OCI-LY3 (cell line): ENCODE measurements around the gene EPC1.

ENCODE experiments used
- H2AFZ ChIP-seq: fragments of 200-600, 300-600 bp; shearing (Covaris generic); 2 replicates; pipeline ENCODE4 v1.6.0; 2014; ENCODE audit warnings: antibody characterized with exemption, low read depth, low read length
- H3K27ac ChIP-seq: fragments of 200-600, 300-600 bp; sonication (generic); 2 replicates; pipeline ENCODE4 v1.5.1; 2014; ENCODE audit warnings: mild to moderate bottlenecking, low read length, moderate library complexity, mixed read lengths
- H3K27me3 ChIP-seq: fragments of 200-600, 300-600 bp; sonication (generic); 2 replicates; pipeline ENCODE4 v1.6.1; 2014; ENCODE audit warnings: low read depth, low read length, mixed read lengths
- H3K36me3 ChIP-seq: fragments of 200-600, 300-600 bp; sonication (generic); replicated peaks from 2 replicates; pipeline ENCODE3; 2014; ENCODE audit warnings: low read depth, low read length, mixed read lengths
- H3K4me1 ChIP-seq: fragments of 300-600, 200-600 bp; sonication (generic); 2 replicates; pipeline ENCODE4 v1.6.1; 2014; ENCODE audit warnings: low read length, mixed read lengths
- H3K4me2 ChIP-seq: fragments of 200-600, 300-600 bp; sonication (generic); 2 replicates; pipeline ENCODE4 v1.6.1; 2014; ENCODE audit warnings: low read length, mixed read lengths
- H3K4me3 ChIP-seq: fragments of 300-600, 200-600 bp; sonication (generic); 2 replicates; pipeline ENCODE4 v1.5.1; 2014; ENCODE audit warnings: antibody characterized with exemption, mild to moderate bottlenecking, low read length, moderate library complexity
- H3K79me2 ChIP-seq: fragments of 300-600, 200-600 bp; shearing (Covaris generic); 2 replicates; pipeline ENCODE4 v1.6.1; 2014; ENCODE audit warnings: mild to moderate bottlenecking, low read length, mixed read lengths
- H3K9ac ChIP-seq: fragments of 300-600, 200-600 bp; shearing (Covaris generic); 2 replicates; pipeline ENCODE4 v1.6.0; 2014; ENCODE audit warnings: mild to moderate bottlenecking, low read length, moderate library complexity
- H3K9me3 ChIP-seq: fragments of 200-600, 300-600 bp; shearing (Covaris generic); 2 replicates; pipeline ENCODE4 v1.6.1; 2014; ENCODE audit warnings: low read length, mixed read lengths; ENCODE audit not compliant: insufficient read depth
- H4K20me1 ChIP-seq: fragments of 200-600, 300-600 bp; sonication (generic); 2 replicates; pipeline ENCODE4 v1.6.1; 2016; ENCODE audit warnings: low read length, mixed read lengths; ENCODE audit not compliant: insufficient read depth
- EZH2phosphoT487 ChIP-seq: fragments of 200-600 bp; shearing (Covaris generic); IDR thresholded peaks from 2 replicates; pipeline ENCODE4 v1.6.1; 2018; ENCODE audit warnings: antibody characterized with exemption, mixed run types, low read depth
- TF ChIP-seq, protein P1 (sequence below): fragments of 200-600, 300-600 bp; sonication (generic); IDR thresholded peaks from 2 replicates; pipeline ENCODE4 v1.5.1; 2014; ENCODE audit warnings: antibody characterized with exemption, low read length, low read depth

Gene EPC1

DNA sequence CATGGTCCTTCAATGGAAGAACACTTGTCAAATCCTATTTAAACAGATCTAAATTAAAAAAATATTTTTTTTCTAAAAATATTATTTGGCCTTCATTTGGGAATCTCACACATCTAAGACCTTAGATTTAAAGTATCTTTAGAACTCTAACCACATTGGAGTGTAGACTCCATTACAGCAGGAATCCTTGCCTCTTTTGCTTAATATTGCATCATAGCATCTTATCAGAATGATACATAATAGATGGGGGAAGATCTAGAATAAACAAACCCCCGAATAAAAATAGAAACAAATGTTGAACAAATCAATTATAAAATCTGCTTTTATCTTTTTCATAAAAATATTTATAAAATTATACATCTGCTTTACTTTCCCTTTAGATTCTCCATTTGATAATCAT is 27.6 kb upstream of the EPC1 start:
- no peak overlapping the region for H3K4me2 ChIP-seq
- no peak for TF ChIP-seq EZH2phosphoT487
- TF ChIP-seq, protein P1, sequence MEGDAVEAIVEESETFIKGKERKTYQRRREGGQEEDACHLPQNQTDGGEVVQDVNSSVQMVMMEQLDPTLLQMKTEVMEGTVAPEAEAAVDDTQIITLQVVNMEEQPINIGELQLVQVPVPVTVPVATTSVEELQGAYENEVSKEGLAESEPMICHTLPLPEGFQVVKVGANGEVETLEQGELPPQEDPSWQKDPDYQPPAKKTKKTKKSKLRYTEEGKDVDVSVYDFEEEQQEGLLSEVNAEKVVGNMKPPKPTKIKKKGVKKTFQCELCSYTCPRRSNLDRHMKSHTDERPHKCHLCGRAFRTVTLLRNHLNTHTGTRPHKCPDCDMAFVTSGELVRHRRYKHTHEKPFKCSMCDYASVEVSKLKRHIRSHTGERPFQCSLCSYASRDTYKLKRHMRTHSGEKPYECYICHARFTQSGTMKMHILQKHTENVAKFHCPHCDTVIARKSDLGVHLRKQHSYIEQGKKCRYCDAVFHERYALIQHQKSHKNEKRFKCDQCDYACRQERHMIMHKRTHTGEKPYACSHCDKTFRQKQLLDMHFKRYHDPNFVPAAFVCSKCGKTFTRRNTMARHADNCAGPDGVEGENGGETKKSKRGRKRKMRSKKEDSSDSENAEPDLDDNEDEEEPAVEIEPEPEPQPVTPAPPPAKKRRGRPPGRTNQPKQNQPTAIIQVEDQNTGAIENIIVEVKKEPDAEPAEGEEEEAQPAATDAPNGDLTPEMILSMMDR: no peak
- H4K20me1 ChIP-seq: no peaks in the 10 kb centered on the region; the same call in 1 of the 2 replicates
- peaks cover 21% of the 10 kb centered on the region for H3K4me1 ChIP-seq
- no peak overlapping the region for H3K4me3 ChIP-seq
- H2AFZ ChIP-seq: no peak overlapping the region
- peaks cover 3% of the 10 kb centered on the region for H3K36me3 ChIP-seq
- H3K9ac ChIP-seq: no peak overlapping the region
- H3K9me3 ChIP-seq: no peaks in the 10 kb centered on the region
- no peaks in the 10 kb centered on the region for H3K27me3 ChIP-seq
- H3K79me2 ChIP-seq: peaks cover 10% of the 10 kb centered on the region; the same call in 1 of the 2 replicates
- H3K27ac ChIP-seq: no peak overlapping the region

DNA sequence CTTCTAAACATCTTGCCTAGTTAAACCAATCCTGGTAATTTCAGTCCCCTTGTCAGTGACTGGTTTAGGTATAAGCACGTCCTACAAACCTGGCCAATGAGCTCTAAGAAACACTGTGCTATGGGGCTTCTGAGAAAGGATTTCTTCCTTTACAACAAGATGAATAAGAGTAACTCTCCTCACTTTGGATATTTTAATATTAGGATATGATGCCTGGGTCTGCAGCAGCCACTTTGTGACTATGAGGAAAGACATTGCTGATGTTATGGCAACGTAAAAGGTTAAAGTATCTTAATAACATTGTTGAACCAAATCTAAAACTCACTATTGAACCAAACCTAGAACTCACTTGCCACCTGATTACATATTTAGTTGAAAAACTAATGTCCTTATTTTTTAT is 26.5 kb upstream of the EPC1 start:
- H3K27ac ChIP-seq: no peak overlapping the region
- H3K4me3 ChIP-seq: no peak overlapping the region
- H3K9ac ChIP-seq: no peak overlapping the region
- H3K9me3 ChIP-seq: no peaks in the 10 kb centered on the region
- no peak overlapping the region for H3K4me2 ChIP-seq
- peaks cover 3% of the 10 kb centered on the region for H3K36me3 ChIP-seq
- H2AFZ ChIP-seq: no peak overlapping the region
- peaks cover 15% of the 10 kb centered on the region for H3K4me1 ChIP-seq
- H3K27me3 ChIP-seq: no peaks in the 10 kb centered on the region
- TF ChIP-seq, protein P1: no peak
- no peaks in the 10 kb centered on the region; the same call in 1 of the 2 replicates for H4K20me1 ChIP-seq
- peaks cover 10% of the 10 kb centered on the region; the same call in 1 of the 2 replicates for H3K79me2 ChIP-seq

- TF ChIP-seq, protein P1: no peak
- no peak for TF ChIP-seq EZH2phosphoT487
- H3K4me2 ChIP-seq: no peak overlapping the region
- peaks cover 3% of the 10 kb centered on the region for H3K36me3 ChIP-seq
- H3K9me3 ChIP-seq: no peaks in the 10 kb centered on the region
- no peak overlapping the region for H3K27ac ChIP-seq
- H3K4me1 ChIP-seq: peaks cover 15% of the 10 kb centered on the region
- H4K20me1 ChIP-seq: no peaks in the 10 kb centered on the region; the same call in 1 of the 2 replicates
- H3K9ac ChIP-seq: no peak overlapping the region
- H3K79me2 ChIP-seq: peaks cover 10% of the 10 kb centered on the region; the same call in 1 of the 2 replicates
- no peaks in the 10 kb centered on the region for H3K27me3 ChIP-seq
- H2AFZ ChIP-seq: no peak overlapping the region
- no peak overlapping the region for H3K4me3 ChIP-seq
Observed at GRCh38 chr10:32373031-32373430, 26.1 kb upstream of the EPC1 start.

DNA sequence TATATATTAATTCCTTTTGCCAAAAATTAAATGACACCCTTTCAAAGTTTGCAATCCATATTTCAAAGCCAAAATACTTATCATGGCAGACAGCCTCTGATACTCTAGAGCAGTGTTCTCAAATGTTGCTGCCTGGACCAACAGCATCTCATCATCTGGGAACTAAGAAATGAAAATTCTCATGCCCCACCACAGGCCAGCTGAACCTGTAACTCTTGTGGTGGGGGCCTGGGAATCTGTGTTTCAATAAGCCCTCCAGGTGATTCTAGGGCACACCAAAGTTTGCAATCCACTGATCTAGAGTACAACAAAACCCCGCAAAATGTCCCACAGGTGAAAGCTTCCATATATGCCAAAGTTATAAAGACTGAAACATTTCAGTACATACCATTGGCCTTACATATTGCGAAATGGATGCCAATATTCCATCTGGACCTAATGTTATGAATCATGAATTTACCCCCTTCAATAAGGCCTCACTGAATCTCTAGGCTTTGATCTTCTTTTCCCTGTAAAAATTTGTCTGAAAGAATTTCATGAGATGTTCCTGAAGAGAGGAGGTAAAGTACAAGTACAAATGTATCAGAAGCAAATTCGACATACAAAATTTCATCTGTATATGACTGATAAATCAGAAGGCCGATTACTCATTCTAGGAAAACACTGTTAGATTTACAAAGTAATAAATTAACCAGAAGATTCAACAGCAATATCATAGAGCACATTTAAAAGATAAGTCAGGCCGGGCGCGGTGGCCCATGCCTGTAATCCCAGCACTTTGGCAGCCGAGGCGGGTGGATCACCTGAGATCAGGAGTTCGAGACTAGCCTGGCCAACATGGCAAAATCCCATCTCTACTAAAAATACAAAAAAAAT is 25.3 kb upstream of the EPC1 start:
- Histone ChIP-seq H3K4me3 (no peak overlapping the region), H3K4me2 (peak overlapping the region; percentile 13; the same call in 1 of the 2 replicates), H3K9me3 (no peaks in the 10 kb centered on the region), H3K9ac (no peak overlapping the region), H4K20me1 (no peaks in the 10 kb centered on the region; the same call in 1 of the 2 replicates), H3K79me2 (peaks cover 7% of the 10 kb centered on the region; the same call in 1 of the 2 replicates), H2AFZ (no peak overlapping the region), H3K36me3 (peaks cover 3% of the 10 kb centered on the region), H3K27ac (no peak overlapping the region), H3K27me3 (no peaks in the 10 kb centered on the region), H3K4me1 (peaks cover 18% of the 10 kb centered on the region)
- TF ChIP-seq EZH2phosphoT487: no peak
- TF ChIP-seq, protein P1: no peak
